Head of caudate nucleus (tissue), 42 donors: ENCODE results near the gene NBPF4.

ENCODE experiments used
- DNase-seq, 42 donors: peaks; one replicate each; pipeline versions ENCODE4 v3.0.0 to v3.0.0-alpha.2; 2020 to 2021; ENCODE audit warnings: mixed read lengths in 7 of 42
- intact Hi-C: fragments of 100-400 bp; cut with DNase I; formaldehyde crosslinking; loops from one replicate; pipeline ENCODE4 v1.15.0; 2022

The NBPF4 gene

GRCh38 chr1:108182959-108183700 lies 60.7 kb downstream of the NBPF4 start:
- intact Hi-C loops: no loop called here
- DNase-seq: no peak

DNA sequence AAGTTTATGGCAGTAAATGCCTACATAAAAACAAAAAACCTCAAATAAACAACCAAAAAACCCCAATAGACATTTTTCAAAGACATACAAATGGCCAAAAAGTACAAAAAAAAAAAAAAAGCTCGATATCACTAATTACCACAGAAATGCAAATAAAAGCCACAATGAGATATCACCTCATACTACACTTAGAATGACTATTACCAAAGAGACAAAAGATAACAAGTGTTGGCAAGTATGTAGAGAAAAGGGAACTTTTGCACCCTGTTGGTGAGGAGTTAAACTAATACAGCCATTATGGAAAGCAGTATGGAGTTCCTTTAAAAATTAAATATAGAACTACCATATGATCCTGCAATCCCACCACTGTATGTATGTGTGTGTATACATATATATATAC lies 64.9 kb downstream of the NBPF4 start:
- intact Hi-C loops: no loop called here
- DNase-seq: no peak
